ENCODE measurements around the gene CMTM6.
"Not testable (repeated sequence)": the region's sequence is repeated elsewhere in the genome, so short reads cannot be mapped to it uniquely, and the experiment has no call there.

CMTM6 gene

GRCh38 chr3:32502118-32502945 lies at the start of gene CMTM6:
Gene CMTM6, minus strand, starts transcription at chr3:32502852. Its CDS starts 107 bp downstream, at chr3:32502745.
- DNase-seq = peak; percentile 73 to 86

GRCh38 chr3:32552013-32552412 lies 49.4 kb upstream of the CMTM6 start:
- DNase-seq = no peak

- DNase-seq = no peak
These were observed 48.8 kb upstream of the CMTM6 start for GRCh38 chr3:32551496-32551895.

- DNase-seq = no peak
These were observed 48.4 kb upstream of the CMTM6 start for GRCh38 chr3:32551087-32551486.

- DNase-seq = no peak
These were observed 42.7 kb upstream of the CMTM6 start for GRCh38 chr3:32545305-32545704.

- DNase-seq = no peak
These were observed 42.2 kb upstream of the CMTM6 start for GRCh38 chr3:32544894-32545293.

- DNase-seq = no peak
These were observed 40.2 kb upstream of the CMTM6 start for GRCh38 chr3:32542807-32543206.

GRCh38 chr3:32540899-32541298 lies 38.2 kb upstream of the CMTM6 start:
- DNase-seq = no peak

GRCh38 chr3:32532434-32532833 lies 29.8 kb upstream of the CMTM6 start:
- DNase-seq = no peak

- DNase-seq = no peak
These were observed 28.5 kb upstream of the CMTM6 start for GRCh38 chr3:32531010-32531647.

GRCh38 chr3:32525720-32526119 lies 23.1 kb upstream of the CMTM6 start:
- no peak for DNase-seq

- no peak for DNase-seq
These were observed 20.0 kb upstream of the CMTM6 start for GRCh38 chr3:32522682-32523081.

- not testable (repeated sequence) for DNase-seq
These were observed 16.3 kb upstream of the CMTM6 start for GRCh38 chr3:32518921-32519320.

GRCh38 chr3:32516751-32517150 lies 14.1 kb upstream of the CMTM6 start:
- not testable (repeated sequence) for DNase-seq

- DNase-seq = no peak
These were observed 8.4 kb upstream of the CMTM6 start for GRCh38 chr3:32511005-32511404.

GRCh38 chr3:32510075-32510724 lies 7.5 kb upstream of the CMTM6 start:
- DNase-seq = peak; percentile 57 to 58

- DNase-seq = no peak
These were observed 6.1 kb upstream of the CMTM6 start for GRCh38 chr3:32508711-32509110.

- DNase-seq = no peak
These were observed 3.8 kb upstream of the CMTM6 start for GRCh38 chr3:32506466-32506865.

GRCh38 chr3:32502946-32503286 lies 264 bp upstream of the CMTM6 start:
- no peak for DNase-seq

- DNase-seq = no peak
These were observed 902 bp downstream of the CMTM6 start for GRCh38 chr3:32501783-32502117.

GRCh38 chr3:32500880-32501782 lies 1.5 kb downstream of the CMTM6 start:
- no peak for DNase-seq

- DNase-seq = no peak
These were observed 2.4 kb downstream of the CMTM6 start for GRCh38 chr3:32500231-32500630.

GRCh38 chr3:32499585-32499984 lies 3.1 kb downstream of the CMTM6 start:
- DNase-seq = no peak

Data from hippocampal formation (tissue), 2 donors.